NCI-H774 (cell line): ENCODE data around the gene GNPDA1.

Experiments
- DNase-seq: peaks from one replicate; lab custom pipeline; 2025; lab: John Stamatoyannopoulos, UW

GNPDA1 gene

GRCh38 chr5:141992349-141992963 is 20.4 kb downstream of the GNPDA1 start:
- DNase-seq: peak; percentile 53

- DNase-seq: no peak
These were observed 23.1 kb downstream of the GNPDA1 start for GRCh38 chr5:141989720-141990119.

- no peak for DNase-seq
These were observed 26.8 kb downstream of the GNPDA1 start for GRCh38 chr5:141986072-141986471.

- no peak for DNase-seq
These were observed 30.2 kb downstream of the GNPDA1 start for GRCh38 chr5:141982626-141983025.

GRCh38 chr5:141978389-141978788 is 34.4 kb downstream of the GNPDA1 start:
- no peak for DNase-seq

GRCh38 chr5:141976176-141976575 is 36.7 kb downstream of the GNPDA1 start:
- no peak for DNase-seq

GRCh38 chr5:141973871-141974595 is 38.8 kb downstream of the GNPDA1 start:
- no peak for DNase-seq

GRCh38 chr5:141969783-141970771 is 42.8 kb downstream of the GNPDA1 start:
- no peak for DNase-seq

GRCh38 chr5:141968914-141969608 is 43.8 kb downstream of the GNPDA1 start, which contains the start of gene RNF14:
RNF14 (plus strand) TSS chr5:141969105; CDS start chr5:141973589, 4,484 bp downstream.
- DNase-seq: peak; percentile 89

- DNase-seq: no peak
These were observed 45.9 kb downstream of the GNPDA1 start for GRCh38 chr5:141966963-141967333.

GRCh38 chr5:141966275-141966962 is 46.4 kb downstream of the GNPDA1 start:
- DNase-seq: no peak

GRCh38 chr5:141965071-141965470 is 47.8 kb downstream of the GNPDA1 start:
- DNase-seq: no peak

GRCh38 chr5:141963701-141964100 is 49.1 kb downstream of the GNPDA1 start:
- no peak for DNase-seq

GRCh38 chr5:141961466-141961865 is 51.4 kb downstream of the GNPDA1 start:
- no peak for DNase-seq

- DNase-seq: peak; percentile 72
These were observed 52.1 kb downstream of the GNPDA1 start for GRCh38 chr5:141960449-141961323.

GRCh38 chr5:141960018-141960417 is 52.8 kb downstream of the GNPDA1 start:
- DNase-seq: no peak

- DNase-seq: no peak
These were observed 54.2 kb downstream of the GNPDA1 start for GRCh38 chr5:141958546-141959172.

GRCh38 chr5:141958113-141958512 is 54.7 kb downstream of the GNPDA1 start, which contains the start of gene PCDH12:
PCDH12 (minus strand) TSS chr5:141958202; CDS start chr5:141957851, 351 bp downstream.
- DNase-seq: no peak

GRCh38 chr5:141957367-141957996 is 55.3 kb downstream of the GNPDA1 start:
- no peak for DNase-seq
